ENCODE measurements around the gene RREB1. TPM values are rescaled to one million over a fixed set of nuclear protein-coding genes. Genes with fewer than 3 reads are reported as not detected.

RREB1 gene
- polyA plus RNA-seq, 1 donor from 2014 or later, result not detected

DNA sequence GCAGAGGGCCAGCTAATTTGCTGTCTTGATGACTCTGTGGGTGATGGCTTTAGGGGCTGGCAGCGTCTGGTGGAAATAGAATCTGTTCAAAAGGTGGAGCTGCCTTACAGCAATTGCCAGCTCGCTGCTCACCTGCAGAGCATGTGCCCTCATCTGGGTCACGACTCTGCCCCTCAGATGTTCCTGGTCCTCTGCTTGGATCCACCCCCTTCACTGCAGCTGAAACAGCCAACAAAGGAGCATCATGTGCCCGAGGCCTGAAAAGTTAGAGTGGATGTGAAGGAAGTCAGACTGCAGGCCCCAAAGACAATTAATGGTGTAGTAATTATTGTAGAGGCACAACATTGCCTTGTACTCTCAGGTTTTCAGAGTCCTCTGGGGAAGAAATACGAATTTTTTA lies 19.9 kb downstream of the RREB1 start:
- Histone ChIP-seq H3K27me3 (ENCODE audit: insufficient read depth, low read depth, low read length) (no peaks in the 10 kb centered on the region), H3F3A (ENCODE audit: insufficient read depth, low read length, poor library complexity, severe bottlenecking) (no peaks in the 10 kb centered on the region), H3K4me2 (ENCODE audit: low read length) (no peak overlapping the region), H2AFZ (ENCODE audit: low read depth, low read length) (no peak overlapping the region), H3K79me2 (replicated peaks; ENCODE audit: insufficient read depth, low read length) (no peaks in the 10 kb centered on the region), H3K9me2 (ENCODE audit: insufficient read depth, low read length) (no peaks in the 10 kb centered on the region), H3K27ac (ENCODE audit: low read length) (no peak overlapping the region), H3K4me3 (ENCODE audit: low read length) (no peak overlapping the region), H4K20me1 (ENCODE audit: insufficient read depth) (no peaks in the 10 kb centered on the region), H3K9me3 (ENCODE audit: low read length) (no peaks in the 10 kb centered on the region), H3K9ac (ENCODE audit: low read length) (no peak overlapping the region), H3K36me3 (ENCODE audit: insufficient read depth, low read length) (no peaks in the 10 kb centered on the region)
- TF ChIP-seq CTCF (IDR thresholded peaks at IDR 0.05; ENCODE audit: poor library complexity, severe bottlenecking) (no peak), REST (IDR thresholded peaks at IDR 0.05; ENCODE audit: borderline replicate concordance) (no peak), EP300 (conservative IDR thresholded peaks at IDR 0.05; ENCODE audit: poor library complexity, severe bottlenecking) (no peak), TAF1 (IDR thresholded peaks at IDR 0.05; ENCODE audit: low read depth) (no peak), EZH2 (IDR thresholded peaks at IDR 0.05; ENCODE audit: borderline replicate concordance, insufficient read depth, low read length, poor library complexity, severe bottlenecking) (no peak), RAD21 (conservative IDR thresholded peaks at IDR 0.05) (no peak), MXI1 (conservative IDR thresholded peaks at IDR 0.05; ENCODE audit: poor library complexity, severe bottlenecking) (no peak)

GRCh38 chr6:7129360-7129759 lies 21.6 kb downstream of the RREB1 start:
- Histone ChIP-seq H3K79me2 (replicated peaks; ENCODE audit: insufficient read depth, low read length) (no peaks in the 10 kb centered on the region), H3K9me3 (ENCODE audit: low read length) (no peaks in the 10 kb centered on the region), H2AFZ (ENCODE audit: low read depth, low read length) (no peak overlapping the region), H4K20me1 (ENCODE audit: insufficient read depth) (no peaks in the 10 kb centered on the region), H3K27me3 (ENCODE audit: insufficient read depth, low read depth, low read length) (no peaks in the 10 kb centered on the region), H3K36me3 (ENCODE audit: insufficient read depth, low read length) (no peaks in the 10 kb centered on the region), H3K27ac (ENCODE audit: low read length) (no peak overlapping the region), H3F3A (ENCODE audit: insufficient read depth, low read length, poor library complexity, severe bottlenecking) (no peaks in the 10 kb centered on the region), H3K9ac (ENCODE audit: low read length) (no peak overlapping the region), H3K4me2 (ENCODE audit: low read length) (no peak overlapping the region), H3K4me3 (ENCODE audit: low read length) (no peak overlapping the region), H3K9me2 (ENCODE audit: insufficient read depth, low read length) (no peaks in the 10 kb centered on the region)
- no peak for TF ChIP-seq POLR2AphosphoS5 (IDR thresholded peaks at IDR 0.05)

DNA sequence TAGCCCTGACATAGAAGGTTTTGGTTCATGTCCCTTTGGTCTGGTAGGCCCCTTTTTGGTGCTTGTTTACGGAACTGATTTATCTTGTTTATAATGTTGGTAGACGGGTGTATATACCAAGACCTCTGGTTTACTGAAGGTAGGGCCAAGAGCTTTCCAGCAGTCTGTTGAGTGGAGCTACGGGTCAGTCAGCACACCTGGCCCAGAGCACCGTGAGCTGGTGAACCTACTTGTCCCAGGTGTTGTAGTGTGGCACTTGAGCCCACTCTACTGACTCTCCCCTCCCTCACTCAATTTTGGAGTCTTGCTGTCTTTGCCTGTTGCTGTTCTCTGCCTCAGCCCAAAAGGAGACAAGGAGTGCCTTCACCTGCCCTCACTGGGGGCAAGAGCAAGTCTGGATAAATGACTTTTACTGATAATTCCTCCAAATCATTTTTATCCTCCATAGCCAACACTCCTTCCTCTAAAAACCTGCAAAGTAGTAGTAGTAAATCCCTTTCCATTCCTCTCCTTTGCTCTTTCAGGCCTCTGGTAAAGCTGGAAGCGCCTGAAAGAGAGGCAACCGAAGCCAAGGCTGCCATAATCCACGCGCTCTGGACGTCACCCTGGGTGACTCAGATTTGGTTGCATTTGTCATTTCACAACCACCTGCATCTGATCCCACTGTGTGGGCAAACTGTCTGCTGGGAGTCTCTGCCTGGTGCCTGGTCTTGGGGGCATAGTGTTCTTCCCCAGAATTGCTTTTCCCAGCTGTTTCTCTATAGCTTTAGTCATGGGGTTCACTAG lies 22.2 kb downstream of the RREB1 start:
- no peak overlapping the region for H3K4me3 ChIP-seq (ENCODE audit: low read length)
- TF ChIP-seq RAD21 (conservative IDR thresholded peaks at IDR 0.05) (no peak), TAF1 (IDR thresholded peaks at IDR 0.05; ENCODE audit: low read depth) (no peak), EP300 (conservative IDR thresholded peaks at IDR 0.05; ENCODE audit: poor library complexity, severe bottlenecking) (no peak), POLR2AphosphoS5 (IDR thresholded peaks at IDR 0.05) (no peak), EZH2 (IDR thresholded peaks at IDR 0.05; ENCODE audit: borderline replicate concordance, insufficient read depth, low read length, poor library complexity, severe bottlenecking) (no peak), CTCF (IDR thresholded peaks at IDR 0.05; ENCODE audit: poor library complexity, severe bottlenecking) (no peak), REST (IDR thresholded peaks at IDR 0.05; ENCODE audit: borderline replicate concordance) (no peak), SMC3 (conservative IDR thresholded peaks at IDR 0.05; ENCODE audit: poor library complexity) (no peak), MXI1 (conservative IDR thresholded peaks at IDR 0.05; ENCODE audit: poor library complexity, severe bottlenecking) (no peak)
- no peak overlapping the region for H3K27ac ChIP-seq (ENCODE audit: low read length)
- no peak overlapping the region for H3K4me2 ChIP-seq (ENCODE audit: low read length)
- no peak overlapping the region for H3K9ac ChIP-seq (ENCODE audit: low read length)
- no peaks in the 10 kb centered on the region for H3K36me3 ChIP-seq (ENCODE audit: insufficient read depth, low read length)
- no peaks in the 10 kb centered on the region for H3F3A ChIP-seq (ENCODE audit: insufficient read depth, low read length, poor library complexity, severe bottlenecking)
- no peaks in the 10 kb centered on the region for H3K79me2 ChIP-seq (replicated peaks; ENCODE audit: insufficient read depth, low read length)
- no peaks in the 10 kb centered on the region for H3K9me2 ChIP-seq (ENCODE audit: insufficient read depth, low read length)
- H2AFZ ChIP-seq (ENCODE audit: low read depth, low read length), result no peak overlapping the region
- H3K9me3 ChIP-seq (ENCODE audit: low read length), result no peaks in the 10 kb centered on the region
- H3K27me3 ChIP-seq (ENCODE audit: insufficient read depth, low read depth, low read length), result no peaks in the 10 kb centered on the region
- H4K20me1 ChIP-seq (ENCODE audit: insufficient read depth), result no peaks in the 10 kb centered on the region
